Measurements from ENCODE around the gene CDH23.

- TF ChIP-seq POLR2AphosphoS5 (IDR thresholded peaks at IDR 0.05) (no peak), CTCF (IDR thresholded peaks at IDR 0.05) (no peak)
Observed at GRCh38 chr10:71390461-71390835, 6.3 kb upstream of the CDH23 start.
